ENCODE measurements around the gene CXCL9. TPM values are rescaled to one million over a fixed set of nuclear protein-coding genes. Genes with fewer than 3 reads are reported as not detected.

CXCL9 gene
- total RNA-seq, 1 experiment from 2014 or later: not detected

GRCh38 chr4:75992462-75992861 lies 14.8 kb downstream of the CXCL9 start:
- H3K9me3 ChIP-seq (ENCODE audit: low read length): no peaks in the 10 kb centered on the region
- no peaks in the 10 kb centered on the region for H3K9me2 ChIP-seq (replicated peaks; ENCODE audit: low read length)
- H3K36me3 ChIP-seq (ENCODE audit: low read depth, low read length): no peaks in the 10 kb centered on the region
- no peak for TF ChIP-seq CTCF (conservative IDR thresholded peaks at IDR 0.05; ENCODE audit: low read depth, low read length)
- TF ChIP-seq EZH2 (IDR thresholded peaks at IDR 0.05; ENCODE audit: low read length, unreplicated experiment): no peak
- no peak for TF ChIP-seq EZH2phosphoT487 (IDR thresholded peaks at IDR 0.05; ENCODE audit: borderline replicate concordance, low read length)
- H4K20me1 ChIP-seq (ENCODE audit: low read length): peaks cover 20% of the 10 kb centered on the region
- no peak overlapping the region for H3K27ac ChIP-seq (ENCODE audit: low read length)
- DNase-seq: no peak
- intact Hi-C loops (cut with micrococcal nuclease): no loop called here
- H2AFZ ChIP-seq (ENCODE audit: low read length): no peak overlapping the region
- H3K9ac ChIP-seq (ENCODE audit: low read length): no peak overlapping the region
- H3F3A ChIP-seq (ENCODE audit: low read length, unreplicated experiment): no peaks in the 10 kb centered on the region
- H3K27me3 ChIP-seq (ENCODE audit: low read length): no peaks in the 10 kb centered on the region
- BruUV-seq (replicated peaks): no TSS peak
- H3K4me3 ChIP-seq (ENCODE audit: low read length): no peak overlapping the region
- peaks cover 36% of the 10 kb centered on the region for H3K79me2 ChIP-seq (ENCODE audit: low read length)
- ChIA-PET CTCF (interaction anchor here (0.7 to 0.8 kb wide), 2 partner anchors 51 to 72 kb away, joined by 3 to 15 read pairs; partner anchors contain the start of gene NAAA), POLR2A (ENCODE audit: unreplicated experiment) (no interaction called here)
- H3K4me1 ChIP-seq (ENCODE audit: insufficient read depth, low read length): peaks cover 7% of the 10 kb centered on the region; the same call in 1 of the 2 replicates
- H3K4me2 ChIP-seq (ENCODE audit: low read length): no peak overlapping the region
- ATAC-seq: no peak

- Histone ChIP-seq H4K20me1 (ENCODE audit: low read length) (peaks cover 20% of the 10 kb centered on the region), H3K27ac (ENCODE audit: low read length) (peak overlapping the region; percentile 24), H3K4me3 (ENCODE audit: low read length) (peak overlapping the region; percentile 79), H3K79me2 (ENCODE audit: low read length) (peaks cover 61% of the 10 kb centered on the region), H3K4me2 (ENCODE audit: low read length) (peak overlapping the region; percentile 99), H2AFZ (ENCODE audit: low read length) (peak overlapping the region; percentile 96), H3K9me3 (ENCODE audit: low read length) (no peaks in the 10 kb centered on the region), H3F3A (ENCODE audit: low read length, unreplicated experiment) (no peaks in the 10 kb centered on the region), H3K27me3 (ENCODE audit: low read length) (no peaks in the 10 kb centered on the region), H3K4me1 (ENCODE audit: insufficient read depth, low read length) (peaks cover 11% of the 10 kb centered on the region), H3K36me3 (ENCODE audit: low read depth, low read length) (no peaks in the 10 kb centered on the region), H3K9ac (ENCODE audit: low read length) (peak overlapping the region; percentile 95), H3K9me2 (replicated peaks; ENCODE audit: low read length) (no peaks in the 10 kb centered on the region)
- intact Hi-C loops (cut with micrococcal nuclease): no loop called here
- TF ChIP-seq EZH2 (IDR thresholded peaks at IDR 0.05; ENCODE audit: low read length, unreplicated experiment) (no peak), CTCF (conservative IDR thresholded peaks at IDR 0.05; ENCODE audit: low read depth, low read length) (no peak), EZH2phosphoT487 (IDR thresholded peaks at IDR 0.05; ENCODE audit: borderline replicate concordance, low read length) (no peak)
- BruUV-seq (replicated peaks): no TSS peak
- ChIA-PET CTCF (no interaction called here), POLR2A (ENCODE audit: unreplicated experiment) (no interaction called here)
- DNase-seq (no peak), ATAC-seq (peak; percentile 8; the same call in 1 of the 2 replicates)
These were observed 17.3 kb downstream of the CXCL9 start for GRCh38 chr4:75989846-75990528.

- no peaks in the 10 kb centered on the region for H3K9me2 ChIP-seq (replicated peaks; ENCODE audit: low read length)
- no peak overlapping the region for H3K27ac ChIP-seq (ENCODE audit: low read length)
- H3K27me3 ChIP-seq (ENCODE audit: low read length): no peaks in the 10 kb centered on the region
- ChIA-PET POLR2A (ENCODE audit: unreplicated experiment) (no interaction called here), CTCF (no interaction called here)
- DNase-seq (peak; percentile 59), ATAC-seq (peak; percentile 66; the same call in 1 of the 2 replicates)
- H2AFZ ChIP-seq (ENCODE audit: low read length): no peak overlapping the region
- H3K4me3 ChIP-seq (ENCODE audit: low read length): no peak overlapping the region
- H3K4me1 ChIP-seq (ENCODE audit: insufficient read depth, low read length): peaks cover 11% of the 10 kb centered on the region
- intact Hi-C loops (cut with micrococcal nuclease): no loop called here
- H3K79me2 ChIP-seq (ENCODE audit: low read length): peaks cover 65% of the 10 kb centered on the region
- H3K36me3 ChIP-seq (ENCODE audit: low read depth, low read length): peaks cover 11% of the 10 kb centered on the region; the same call in 1 of the 2 replicates
- TF ChIP-seq EZH2phosphoT487 (IDR thresholded peaks at IDR 0.05; ENCODE audit: borderline replicate concordance, low read length) (no peak), EZH2 (IDR thresholded peaks at IDR 0.05; ENCODE audit: low read length, unreplicated experiment) (no peak), CTCF (conservative IDR thresholded peaks at IDR 0.05; ENCODE audit: low read depth, low read length) (no peak)
- H3F3A ChIP-seq (ENCODE audit: low read length, unreplicated experiment): no peaks in the 10 kb centered on the region
- no TSS peak for BruUV-seq (replicated peaks)
- no peak overlapping the region for H3K9ac ChIP-seq (ENCODE audit: low read length)
- H3K9me3 ChIP-seq (ENCODE audit: low read length): no peaks in the 10 kb centered on the region
- peaks cover 20% of the 10 kb centered on the region for H4K20me1 ChIP-seq (ENCODE audit: low read length)
- H3K4me2 ChIP-seq (ENCODE audit: low read length): no peak overlapping the region
These were observed 22.2 kb downstream of the CXCL9 start for GRCh38 chr4:75985116-75985515.
